GM12878 (cell line): ENCODE data around the gene PCSK1.

Source experiments
- CEBPZ ChIP-seq: fragments of 150-350 bp; IDR thresholded peaks from 2 replicates; pipeline ENCODE4 v1.6.1; 2016; ENCODE audit warnings: low read depth, low read length
- IRF3 ChIP-seq: fragments of 450-650 bp; IDR thresholded peaks from 2 replicates; pipeline ENCODE4 v1.6.1; 2014; ENCODE audit warnings: mild to moderate bottlenecking
- MTA3 ChIP-seq: IDR thresholded peaks from 2 replicates; pipeline ENCODE4 v1.6.1; 2012; ENCODE audit warnings: low read length, inconsistent platforms, borderline replicate concordance
- MYC ChIP-seq: IDR thresholded peaks from 2 replicates; pipeline ENCODE4 v1.6.1; 2011; ENCODE audit warnings: mild to moderate bottlenecking, low read length, moderate library complexity, inconsistent platforms; ENCODE audit not compliant: insufficient read depth, insufficient replicate concordance, insufficient read length, severe bottlenecking
- POLR2AphosphoS5 ChIP-seq: IDR thresholded peaks from 2 replicates; pipeline ENCODE4 v1.6.1; 2011; ENCODE audit warnings: mild to moderate bottlenecking, low read length, inconsistent platforms
- RELA ChIP-seq: fragments of 450-650 bp; IDR thresholded peaks from 2 replicates; pipeline ENCODE4 v1.8.0; 2014; ENCODE audit warnings: borderline replicate concordance; ENCODE audit not compliant: partially characterized antibody
- SIN3A ChIP-seq: IDR thresholded peaks from 2 replicates; pipeline ENCODE4 v1.6.1; 2012; ENCODE audit warnings: low read depth, low read length, improper control_type of control experiment
- SMAD5 ChIP-seq: IDR thresholded peaks from 2 replicates; pipeline ENCODE4 v1.6.1; 2016; ENCODE audit warnings: antibody characterized with exemption, low read depth
- SUZ12 ChIP-seq: fragments of 200-600 bp; sonication (generic); IDR thresholded peaks from one replicate; pipeline ENCODE4 v1.6.1; 2018; ENCODE audit warnings: antibody characterized with exemption, mild to moderate bottlenecking; ENCODE audit not compliant: unreplicated experiment
- TCF12 ChIP-seq: IDR thresholded peaks from 2 replicates; pipeline ENCODE4 v1.6.1; 2011; ENCODE audit warnings: low read depth, mild to moderate bottlenecking, low read length
- TF ChIP-seq, protein P1 (sequence below), 3 experiments: IDR thresholded peaks in 2 of 3; conservative IDR thresholded peaks in 1 of 3; 2 replicates each; pipeline ENCODE4 v1.5.1; 2011; ENCODE audit warnings: low read depth in 3 of 3, low read length in 3 of 3, mild to moderate bottlenecking in 3 of 3, control low read depth in 2 of 3, moderate library complexity in 2 of 3, inconsistent platforms in 1 of 3, mixed read lengths in 1 of 3; ENCODE audit not compliant: control insufficient read depth in 2 of 3, insufficient read depth in 1 of 3; ENCODE audit errors: extremely low read depth in 1 of 3

- TF ChIP-seq MYC (no peak), CEBPZ (no peak), RELA (no peak), SMAD5 (no peak), TCF12 (no peak), MTA3 (no peak), POLR2AphosphoS5 (no peak), SIN3A (no peak), IRF3 (no peak), SUZ12 (no peak)
- TF ChIP-seq, protein P1, sequence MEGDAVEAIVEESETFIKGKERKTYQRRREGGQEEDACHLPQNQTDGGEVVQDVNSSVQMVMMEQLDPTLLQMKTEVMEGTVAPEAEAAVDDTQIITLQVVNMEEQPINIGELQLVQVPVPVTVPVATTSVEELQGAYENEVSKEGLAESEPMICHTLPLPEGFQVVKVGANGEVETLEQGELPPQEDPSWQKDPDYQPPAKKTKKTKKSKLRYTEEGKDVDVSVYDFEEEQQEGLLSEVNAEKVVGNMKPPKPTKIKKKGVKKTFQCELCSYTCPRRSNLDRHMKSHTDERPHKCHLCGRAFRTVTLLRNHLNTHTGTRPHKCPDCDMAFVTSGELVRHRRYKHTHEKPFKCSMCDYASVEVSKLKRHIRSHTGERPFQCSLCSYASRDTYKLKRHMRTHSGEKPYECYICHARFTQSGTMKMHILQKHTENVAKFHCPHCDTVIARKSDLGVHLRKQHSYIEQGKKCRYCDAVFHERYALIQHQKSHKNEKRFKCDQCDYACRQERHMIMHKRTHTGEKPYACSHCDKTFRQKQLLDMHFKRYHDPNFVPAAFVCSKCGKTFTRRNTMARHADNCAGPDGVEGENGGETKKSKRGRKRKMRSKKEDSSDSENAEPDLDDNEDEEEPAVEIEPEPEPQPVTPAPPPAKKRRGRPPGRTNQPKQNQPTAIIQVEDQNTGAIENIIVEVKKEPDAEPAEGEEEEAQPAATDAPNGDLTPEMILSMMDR (IDR thresholded peaks at IDR 0.05 in 2 of 3, conservative IDR thresholded peaks at IDR 0.05 in 1 of 3; ENCODE audit: control insufficient read depth in 2 of 3, extremely low read depth in 1 of 3, insufficient read depth in 1 of 3, low read depth in 3 of 3, low read length in 3 of 3) = no peak
Observed at GRCh38 chr5:96433066-96433447, at the start of gene PCSK1.
